22Rv1 (cell line): ENCODE results near the gene FARSA.

Experiments
- H3K27ac ChIP-seq: fragments of 450-650 bp; 2 replicates; pipeline ENCODE4 v1.5.1; 2017
- ZFX ChIP-seq: fragments of 450-650 bp; IDR thresholded peaks from 2 replicates; pipeline ENCODE4 v1.6.1; 2017; ENCODE audit warnings: antibody characterized with exemption, borderline replicate concordance
- TF ChIP-seq, protein P1 (sequence below): fragments of 450-650 bp; IDR thresholded peaks from 2 replicates; pipeline ENCODE4 v1.5.1; 2017; ENCODE audit warnings: mild to moderate bottlenecking

FARSA gene

DNA sequence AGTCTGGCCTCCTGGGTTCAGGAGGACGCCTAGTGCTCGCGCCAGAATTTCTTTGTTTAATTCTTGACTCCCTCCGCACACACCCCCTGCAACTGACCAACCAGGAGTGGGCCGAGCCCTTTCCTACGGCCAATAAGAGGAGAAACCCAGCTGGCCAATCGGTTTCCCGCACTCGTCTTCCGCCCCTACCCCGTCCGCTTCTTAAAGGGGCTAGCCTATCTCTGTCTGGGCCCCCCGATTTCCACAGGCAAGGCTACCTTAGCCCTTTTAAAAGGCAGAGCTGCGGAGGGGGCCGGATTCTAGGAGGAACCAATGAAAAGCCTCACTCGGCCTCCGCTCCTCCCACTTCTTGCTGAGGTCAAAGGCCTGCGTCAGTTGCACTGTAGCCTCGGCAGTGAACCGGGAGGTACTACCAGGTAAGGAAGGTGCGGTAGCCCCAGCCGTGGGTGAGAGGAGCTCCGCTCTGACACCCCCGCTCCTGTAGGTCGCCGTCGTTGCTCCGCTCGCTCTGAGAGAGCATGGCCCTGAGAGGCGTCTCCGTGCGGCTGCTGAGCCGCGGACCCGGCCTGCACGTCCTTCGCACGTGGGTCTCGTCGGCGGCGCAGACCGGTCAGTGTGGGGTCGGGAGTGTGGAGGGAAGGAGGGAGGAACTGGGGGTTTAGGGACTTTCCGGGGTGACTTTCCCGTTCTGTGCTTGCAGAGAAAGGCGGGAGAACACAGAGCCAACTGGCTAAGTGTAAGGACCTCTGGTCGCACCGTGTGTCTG, 42.5 kb downstream of the FARSA start, which contains the start of gene GCDH:
TSS of gene GCDH (plus strand) at position 374 of the 766 bp plus-strand sequence. CDS start at position 519, 145 bp downstream.
- no peak for TF ChIP-seq ZFX
- TF ChIP-seq, protein P1, sequence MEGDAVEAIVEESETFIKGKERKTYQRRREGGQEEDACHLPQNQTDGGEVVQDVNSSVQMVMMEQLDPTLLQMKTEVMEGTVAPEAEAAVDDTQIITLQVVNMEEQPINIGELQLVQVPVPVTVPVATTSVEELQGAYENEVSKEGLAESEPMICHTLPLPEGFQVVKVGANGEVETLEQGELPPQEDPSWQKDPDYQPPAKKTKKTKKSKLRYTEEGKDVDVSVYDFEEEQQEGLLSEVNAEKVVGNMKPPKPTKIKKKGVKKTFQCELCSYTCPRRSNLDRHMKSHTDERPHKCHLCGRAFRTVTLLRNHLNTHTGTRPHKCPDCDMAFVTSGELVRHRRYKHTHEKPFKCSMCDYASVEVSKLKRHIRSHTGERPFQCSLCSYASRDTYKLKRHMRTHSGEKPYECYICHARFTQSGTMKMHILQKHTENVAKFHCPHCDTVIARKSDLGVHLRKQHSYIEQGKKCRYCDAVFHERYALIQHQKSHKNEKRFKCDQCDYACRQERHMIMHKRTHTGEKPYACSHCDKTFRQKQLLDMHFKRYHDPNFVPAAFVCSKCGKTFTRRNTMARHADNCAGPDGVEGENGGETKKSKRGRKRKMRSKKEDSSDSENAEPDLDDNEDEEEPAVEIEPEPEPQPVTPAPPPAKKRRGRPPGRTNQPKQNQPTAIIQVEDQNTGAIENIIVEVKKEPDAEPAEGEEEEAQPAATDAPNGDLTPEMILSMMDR: no peak
- peak within 1 kb of the TSS; percentile 56 for H3K27ac ChIP-seq

DNA sequence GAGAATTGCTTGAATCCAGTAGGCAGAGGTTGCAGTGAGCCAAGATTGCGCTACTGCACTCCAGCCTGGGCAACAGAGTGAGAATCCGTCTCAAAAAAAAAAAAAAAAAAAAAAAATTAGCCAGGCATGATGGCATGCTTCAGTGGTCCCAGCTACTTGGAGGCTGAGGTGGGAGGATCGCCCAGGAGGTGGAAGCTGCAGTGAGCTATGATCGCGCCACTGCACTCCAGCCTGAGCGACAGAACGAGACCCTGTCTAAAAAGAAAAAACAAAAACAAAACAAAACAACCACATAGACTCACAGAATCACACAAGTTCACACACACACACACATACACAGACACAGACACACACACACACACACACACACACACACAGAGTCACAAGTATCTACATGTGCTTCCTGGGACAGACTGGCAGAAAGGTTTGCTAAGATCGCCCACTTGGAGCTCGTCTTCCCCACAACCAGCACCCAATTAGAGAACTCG, 43.2 kb downstream of the FARSA start:
- peak overlapping the region; percentile 56 for H3K27ac ChIP-seq

DNA sequence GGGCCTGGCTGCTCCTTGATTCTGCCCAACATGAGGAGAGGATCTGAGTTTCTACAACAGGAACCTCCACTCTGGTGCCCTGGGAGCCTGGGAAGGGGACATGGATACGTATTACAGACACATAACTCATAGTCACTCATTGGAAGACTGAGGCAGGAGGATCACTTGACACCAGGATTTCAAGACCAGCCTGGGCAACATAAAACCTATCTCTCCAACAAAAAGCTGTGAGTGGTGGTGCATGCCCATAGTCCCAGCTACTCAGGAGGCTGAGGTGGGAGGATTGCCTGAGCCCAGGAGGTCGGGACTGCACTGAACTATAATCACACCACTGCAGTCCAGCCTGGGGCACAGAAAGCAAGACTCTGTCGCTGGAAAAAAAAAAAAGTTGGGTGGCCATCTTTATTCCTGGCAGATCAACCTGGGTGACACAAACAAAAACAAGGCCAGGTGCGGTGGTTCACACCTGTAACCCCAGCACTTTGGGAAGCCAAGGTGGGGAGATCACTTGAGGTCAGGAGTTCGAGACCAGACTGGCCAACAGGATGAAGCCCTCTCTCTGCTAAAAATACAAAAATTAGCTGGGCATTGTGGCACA, 45.4 kb downstream of the FARSA start:
- H3K27ac ChIP-seq: no peak overlapping the region
- TF ChIP-seq, protein P1: no peak
- no peak for TF ChIP-seq ZFX

DNA sequence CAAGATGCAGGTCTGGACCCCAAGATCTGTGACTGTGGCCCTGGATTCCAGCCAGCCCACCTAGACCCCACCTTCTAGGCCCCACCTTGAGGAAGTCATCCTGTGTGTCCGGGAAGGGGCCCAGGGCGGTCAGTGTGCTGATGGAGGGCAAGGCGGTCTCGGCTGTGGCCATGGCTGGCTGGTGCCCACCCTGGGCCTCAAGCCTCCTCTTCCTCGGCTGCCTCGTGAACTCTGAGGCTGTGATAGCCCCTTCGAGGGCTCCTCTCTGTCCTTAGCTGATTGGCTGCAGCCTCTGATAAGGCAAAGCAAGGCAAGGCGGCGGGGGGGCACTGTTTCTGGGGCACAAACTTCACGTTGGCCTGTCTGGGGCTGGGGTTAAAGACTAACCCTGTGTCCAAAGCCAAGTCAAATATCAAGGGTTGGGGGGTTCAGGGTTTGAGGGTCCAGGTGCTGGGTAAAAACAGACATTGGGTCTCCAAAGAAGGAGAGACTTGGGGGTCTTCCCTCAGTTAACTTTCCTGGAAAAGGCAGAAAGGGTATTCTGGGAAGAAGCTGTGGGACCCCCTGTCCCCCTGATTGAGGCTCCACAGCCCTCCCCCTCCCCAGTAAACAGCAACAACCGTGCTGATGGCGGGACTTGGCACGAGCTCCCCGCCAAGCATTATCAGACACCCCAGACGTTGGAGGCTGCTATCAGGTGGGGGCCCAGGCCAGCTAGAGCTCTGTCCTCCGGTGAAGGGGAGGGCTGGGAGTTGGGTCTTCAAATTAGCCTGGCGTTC, 46.4 kb downstream of the FARSA start, which contains the start of gene KLF1:
TSS of gene KLF1 (minus strand) at position 233 of the 779 bp plus-strand sequence. CDS start at position 172, 61 bp downstream.
- TF ChIP-seq, protein P1: no peak
- TF ChIP-seq ZFX: no peak
- H3K27ac ChIP-seq: no peak within 1 kb of the TSS

DNA sequence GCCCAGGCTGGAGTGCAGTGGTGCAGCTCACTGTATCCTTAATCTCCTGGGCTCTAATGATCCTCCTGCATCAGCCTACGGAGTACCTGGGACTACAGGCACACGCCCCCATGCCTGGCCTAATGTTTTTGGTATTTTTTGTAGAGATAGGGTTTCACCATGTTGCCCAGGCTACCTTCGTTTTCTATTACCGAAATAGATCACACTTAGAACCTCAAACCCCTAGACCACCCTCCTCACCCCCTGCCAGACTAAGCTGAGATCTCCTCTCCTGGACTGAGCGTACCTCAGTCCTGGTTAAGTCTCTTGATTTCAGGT, 46.9 kb downstream of the FARSA start:
- no peak overlapping the region for H3K27ac ChIP-seq
- TF ChIP-seq ZFX: no peak
- TF ChIP-seq, protein P1: no peak

DNA sequence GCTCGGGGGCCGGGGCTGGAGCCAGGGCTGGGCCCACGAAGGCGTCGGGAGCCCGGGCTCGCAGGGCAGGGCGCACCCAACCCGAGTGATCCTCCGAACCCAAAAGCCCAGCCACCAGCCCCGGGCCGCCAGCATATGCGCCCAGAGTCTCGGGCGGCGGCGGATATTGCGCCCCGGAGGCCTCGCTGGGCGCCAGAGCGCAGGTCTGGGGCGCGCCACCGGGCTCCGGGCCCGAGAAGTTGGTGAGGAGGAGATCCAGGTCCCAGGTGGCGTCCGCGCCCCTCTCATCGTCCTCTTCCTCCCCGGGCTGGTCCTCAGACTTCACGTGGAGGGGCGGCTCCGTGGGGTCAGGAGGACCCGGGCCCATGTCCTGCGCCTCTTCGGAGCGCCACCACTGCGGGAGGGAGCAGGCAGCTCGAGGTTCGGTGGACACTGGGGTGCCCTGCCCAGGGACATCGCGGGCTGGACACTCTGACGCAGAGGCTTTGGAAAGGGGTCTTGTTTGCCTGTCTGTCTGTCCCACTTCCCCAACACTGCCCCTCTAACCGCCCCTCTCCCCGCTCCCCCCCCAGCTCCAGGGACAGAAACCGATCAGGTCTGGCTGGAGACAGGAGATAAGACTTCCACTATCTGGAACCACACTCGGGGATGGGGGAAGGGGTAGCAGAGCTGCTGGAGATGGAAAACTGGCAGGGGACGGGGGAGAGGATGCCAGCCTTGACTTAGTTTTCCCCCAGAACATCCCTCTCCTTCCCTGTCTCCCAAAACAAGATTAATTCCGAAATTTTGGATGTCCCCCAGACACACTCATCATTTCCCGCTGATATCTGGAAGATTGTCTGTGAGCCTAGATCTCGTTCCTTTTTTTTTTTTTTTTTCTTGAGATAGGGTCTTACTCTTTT, 47.5 kb downstream of the FARSA start:
- TF ChIP-seq, protein P1: peak; percentile 23; the same call in 1 of the 2 replicates
- no peak for TF ChIP-seq ZFX
- peak overlapping the region; percentile 67 for H3K27ac ChIP-seq
